ENCODE results near the gene SMARCD3.
A peak's percentile ranks its signal among the peaks of the same experiment; 100 is the strongest.

SMARCD3 gene

DNA sequence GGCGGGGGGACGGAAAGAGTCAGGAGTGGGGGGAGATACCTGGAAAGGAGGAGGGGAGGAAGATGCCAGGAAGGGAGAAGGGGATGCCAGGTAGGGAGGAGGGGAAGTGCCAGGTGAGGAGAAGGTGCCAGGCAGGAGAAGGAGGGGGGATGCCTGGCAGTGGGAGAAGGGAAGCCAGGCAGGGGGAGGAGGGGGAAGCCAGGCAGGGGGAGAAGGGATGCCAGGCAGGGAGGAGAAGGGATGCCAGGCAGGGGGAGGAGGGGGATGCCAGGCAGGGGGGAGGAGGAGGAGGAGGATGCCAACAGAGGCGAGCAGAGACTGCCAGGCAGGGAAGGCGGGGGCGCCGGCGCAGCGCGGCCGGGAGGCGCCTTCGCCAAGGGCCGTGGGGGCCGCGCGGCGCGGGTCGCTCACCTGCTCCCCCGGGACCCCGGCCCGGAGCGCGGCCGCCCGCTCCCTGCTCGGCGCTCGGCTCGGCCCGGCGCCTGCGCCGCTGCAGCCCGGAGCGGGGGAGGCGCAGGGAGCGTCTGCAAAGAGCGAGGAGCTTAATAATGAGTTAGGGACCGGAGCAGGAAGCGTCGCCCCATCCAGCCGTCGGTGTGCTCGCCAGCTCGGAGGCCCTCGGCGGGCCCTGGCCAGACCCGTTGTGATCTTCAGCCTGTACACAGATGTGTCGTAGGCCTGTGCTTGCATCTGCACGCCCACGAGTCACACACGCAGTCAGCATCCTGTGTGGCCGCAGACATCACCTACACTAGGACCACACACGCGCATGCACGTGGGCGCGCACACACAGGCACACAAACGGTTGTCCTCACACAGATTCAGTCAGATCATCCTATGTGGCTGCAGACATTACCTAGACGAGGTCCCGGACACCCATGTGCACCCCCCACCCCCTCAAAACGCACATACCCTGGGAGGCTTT lies 28.4 kb upstream of the SMARCD3 start:
- TF ChIP-seq ZNF274 (IDR thresholded peaks at IDR 0.05; ENCODE audit: low read depth, low read length), result no peak

DNA sequence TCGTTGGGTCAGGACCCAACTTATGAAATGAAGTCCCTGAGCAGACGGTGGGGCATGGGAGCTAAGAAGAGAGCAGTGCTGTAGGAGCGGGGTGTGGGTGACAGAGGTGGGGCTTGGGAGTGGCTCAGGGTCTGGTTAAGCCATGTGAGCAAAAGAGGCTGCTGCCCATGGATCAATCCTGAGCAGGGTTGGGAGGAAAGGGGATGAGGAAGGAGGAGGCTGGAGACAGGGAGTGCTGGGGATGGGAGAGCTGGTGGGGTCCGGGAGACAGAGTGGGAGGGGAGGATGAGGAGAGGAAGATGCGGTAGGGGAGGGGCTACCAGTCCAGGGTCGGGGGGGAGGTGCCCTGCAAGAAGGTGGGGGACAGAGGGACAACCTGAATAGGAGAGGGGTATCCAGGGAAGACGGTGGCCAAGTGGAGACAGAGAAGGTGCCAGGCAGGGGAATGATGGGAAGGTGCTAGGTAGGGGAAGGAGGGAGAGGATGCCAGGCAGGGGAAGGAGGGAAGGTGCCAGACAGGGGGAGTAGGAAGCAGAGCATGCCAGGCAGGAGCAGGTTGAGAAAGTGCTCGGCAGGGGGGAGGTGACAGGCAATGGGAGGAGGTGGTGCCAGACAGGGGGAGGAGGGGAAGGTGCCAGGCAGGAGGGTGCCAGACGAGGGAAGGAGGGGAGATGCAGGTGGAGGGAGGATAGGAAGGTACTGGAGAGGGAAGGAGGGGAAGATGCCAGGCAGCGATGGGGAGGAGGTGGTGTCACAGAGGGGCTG lies 27.5 kb upstream of the SMARCD3 start:
- no peak for TF ChIP-seq ZNF274 (IDR thresholded peaks at IDR 0.05; ENCODE audit: low read depth, low read length)
- no peak overlapping the region for H3K4me3 ChIP-seq (ENCODE audit: low read length)

More for the DNA sequence above, 28.4 kb upstream of the SMARCD3 start:
- 0 out of 2 replicates have a peak overlapping the region, but pooled peaks have one; percentile 17 for H3K4me3 ChIP-seq (ENCODE audit: low read length)

GRCh38 chr7:151274936-151275812 lies 26.7 kb upstream of the SMARCD3 start:
- no peak overlapping the region for H3K4me3 ChIP-seq (ENCODE audit: low read length)
- TF ChIP-seq ZNF274 (IDR thresholded peaks at IDR 0.05; ENCODE audit: low read depth, low read length), result no peak

- TF ChIP-seq ZNF274 (IDR thresholded peaks at IDR 0.05; ENCODE audit: low read depth, low read length), result no peak
- H3K4me3 ChIP-seq (ENCODE audit: low read length), result no peak overlapping the region
Observed at GRCh38 chr7:151274396-151274795, 25.9 kb upstream of the SMARCD3 start.

- TF ChIP-seq ZNF274 (IDR thresholded peaks at IDR 0.05; ENCODE audit: low read depth, low read length), result no peak
Observed at GRCh38 chr7:151273651-151274390, 25.3 kb upstream of the SMARCD3 start.

DNA sequence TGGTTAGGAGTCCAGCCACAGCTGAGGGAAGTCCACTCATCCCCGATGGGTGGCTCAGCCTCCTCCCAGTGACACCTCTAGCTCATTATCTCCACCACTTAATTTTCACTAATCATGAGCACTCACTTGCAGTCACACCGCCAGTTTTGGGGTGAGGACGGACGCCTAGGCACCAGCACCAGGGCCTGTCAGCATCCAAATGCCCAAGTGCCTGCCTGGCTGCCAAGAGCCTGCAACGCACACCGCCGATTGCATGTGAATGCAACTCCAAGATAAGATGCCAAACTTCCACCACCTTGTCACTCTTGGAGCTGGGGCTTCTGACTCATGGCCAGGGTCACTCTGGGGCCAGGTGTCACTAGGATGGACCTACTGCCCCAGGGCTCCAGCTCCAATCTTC lies 24.4 kb upstream of the SMARCD3 start:
- no peak overlapping the region for H3K4me3 ChIP-seq (ENCODE audit: low read length)
- TF ChIP-seq ZNF274 (IDR thresholded peaks at IDR 0.05; ENCODE audit: low read depth, low read length), result no peak

More at GRCh38 chr7:151273651-151274390, 25.3 kb upstream of the SMARCD3 start:
- no peak overlapping the region for H3K4me3 ChIP-seq (ENCODE audit: low read length)

DNA sequence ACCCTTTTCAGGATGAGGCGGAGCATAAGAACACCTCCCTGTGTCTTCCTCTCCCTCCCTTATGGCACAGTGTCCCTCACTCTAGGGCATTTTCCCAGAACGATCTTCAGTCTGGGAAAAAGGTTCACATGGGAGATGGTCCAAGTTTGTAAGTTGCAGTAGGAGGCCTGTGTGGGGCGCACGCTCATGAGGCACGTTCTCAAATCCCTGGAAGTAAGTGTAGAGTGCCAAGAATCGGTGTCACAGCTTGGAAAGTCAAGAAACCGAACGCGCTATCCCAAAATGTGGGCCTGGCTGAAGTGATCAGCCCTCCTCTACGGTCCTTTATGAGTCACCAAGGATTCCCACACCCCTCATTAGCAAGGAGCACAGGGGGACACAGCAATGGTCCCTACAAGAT lies 23.9 kb upstream of the SMARCD3 start:
- TF ChIP-seq ZNF274 (IDR thresholded peaks at IDR 0.05; ENCODE audit: low read depth, low read length), result no peak

GRCh38 chr7:151271699-151272355 lies 23.3 kb upstream of the SMARCD3 start:
- no peak for TF ChIP-seq ZNF274 (IDR thresholded peaks at IDR 0.05; ENCODE audit: low read depth, low read length)
- no peak overlapping the region for H3K4me3 ChIP-seq (ENCODE audit: low read length)

More for the DNA sequence above, 23.9 kb upstream of the SMARCD3 start:
- H3K4me3 ChIP-seq (ENCODE audit: low read length), result no peak overlapping the region

DNA sequence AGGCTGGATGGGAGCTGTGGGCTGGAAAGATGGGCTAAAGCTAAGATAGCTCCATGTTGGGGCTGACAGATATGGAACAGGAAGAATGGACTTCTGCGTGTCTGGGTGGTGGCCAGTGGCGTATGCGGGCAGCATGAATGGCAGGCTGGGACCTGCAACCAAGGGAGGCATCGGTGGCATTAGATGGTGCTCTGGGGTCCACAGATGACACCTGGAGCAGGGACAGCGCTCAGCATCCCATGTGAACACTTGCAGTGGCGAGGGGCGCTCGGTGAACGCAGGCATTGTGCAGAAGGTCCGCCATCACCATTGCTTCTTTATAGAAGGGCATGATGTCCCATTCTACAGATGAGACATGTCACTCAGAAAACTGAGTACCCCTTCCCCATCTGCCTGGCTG lies 21.0 kb upstream of the SMARCD3 start:
- H3K4me3 ChIP-seq (ENCODE audit: low read length), result no peak overlapping the region
- TF ChIP-seq ZNF274 (IDR thresholded peaks at IDR 0.05; ENCODE audit: low read depth, low read length), result no peak

DNA sequence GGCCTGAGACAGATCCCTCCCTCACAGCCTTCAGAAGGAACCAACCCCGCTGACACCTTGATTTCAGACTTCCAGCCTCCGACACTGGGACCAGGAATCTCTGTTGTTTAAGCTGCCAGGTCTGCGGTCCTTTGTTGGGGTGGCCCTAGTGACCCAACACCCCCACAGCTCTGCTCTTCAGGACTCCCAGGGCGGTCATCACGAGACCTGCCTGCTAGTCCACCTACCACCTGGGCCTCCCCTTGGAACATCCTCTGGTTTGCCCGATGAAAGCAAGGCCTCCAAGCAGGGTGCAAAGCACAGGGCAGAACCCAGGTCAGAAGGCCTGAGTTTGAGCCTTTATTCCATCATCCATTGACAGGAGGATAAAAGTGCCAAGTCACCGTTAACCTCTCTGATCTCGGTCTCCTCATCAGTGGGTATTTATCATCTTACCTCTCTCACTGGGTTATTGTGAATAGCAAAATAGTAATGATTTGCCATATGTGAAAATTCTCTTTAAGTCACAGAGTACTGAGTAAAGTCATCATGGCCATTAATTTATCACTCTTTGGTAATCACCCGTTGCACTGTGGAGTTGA lies 16.9 kb upstream of the SMARCD3 start:
- no peak overlapping the region for H3K4me3 ChIP-seq (ENCODE audit: low read length)
- TF ChIP-seq ZNF274 (IDR thresholded peaks at IDR 0.05; ENCODE audit: low read depth, low read length), result no peak

DNA sequence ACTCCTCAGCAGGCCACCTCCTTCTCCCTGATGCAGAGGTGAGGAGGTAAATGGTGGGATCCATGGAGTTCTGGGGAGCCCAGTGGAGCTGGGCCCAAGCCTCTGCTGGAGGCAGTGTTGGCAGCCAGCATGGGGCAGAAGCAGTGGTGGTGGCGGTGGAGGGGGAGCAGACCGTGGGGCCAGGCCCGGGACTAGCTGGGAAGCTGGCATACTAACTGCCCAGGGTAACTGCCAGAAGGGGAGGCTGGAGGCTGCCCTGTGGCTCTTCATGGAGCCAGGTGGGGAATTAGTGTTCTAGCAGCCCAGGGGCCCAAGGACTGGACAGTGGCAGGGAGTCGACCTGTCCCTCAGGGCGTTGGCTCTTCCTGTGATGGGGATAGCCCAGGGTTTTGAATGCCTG lies 16.1 kb upstream of the SMARCD3 start:
- TF ChIP-seq ZNF274 (IDR thresholded peaks at IDR 0.05; ENCODE audit: low read depth, low read length), result no peak
- H3K4me3 ChIP-seq (ENCODE audit: low read length), result no peak overlapping the region

GRCh38 chr7:151261529-151261928 lies 13.0 kb upstream of the SMARCD3 start:
- TF ChIP-seq ZNF274 (IDR thresholded peaks at IDR 0.05; ENCODE audit: low read depth, low read length), result no peak
- no peak overlapping the region for H3K4me3 ChIP-seq (ENCODE audit: low read length)
